ENCODE data around the gene INPP5D. TPM values are rescaled to one million over a fixed set of nuclear protein-coding genes. Genes with fewer than 3 reads are reported as not detected.

Gene INPP5D
- total and polyA plus RNA-seq, 2 of the 13 experiments (the other 11 are each of a cell fraction or from before 2014, with no cell fraction given), result 16.7 to 18.0 TPM

DNA sequence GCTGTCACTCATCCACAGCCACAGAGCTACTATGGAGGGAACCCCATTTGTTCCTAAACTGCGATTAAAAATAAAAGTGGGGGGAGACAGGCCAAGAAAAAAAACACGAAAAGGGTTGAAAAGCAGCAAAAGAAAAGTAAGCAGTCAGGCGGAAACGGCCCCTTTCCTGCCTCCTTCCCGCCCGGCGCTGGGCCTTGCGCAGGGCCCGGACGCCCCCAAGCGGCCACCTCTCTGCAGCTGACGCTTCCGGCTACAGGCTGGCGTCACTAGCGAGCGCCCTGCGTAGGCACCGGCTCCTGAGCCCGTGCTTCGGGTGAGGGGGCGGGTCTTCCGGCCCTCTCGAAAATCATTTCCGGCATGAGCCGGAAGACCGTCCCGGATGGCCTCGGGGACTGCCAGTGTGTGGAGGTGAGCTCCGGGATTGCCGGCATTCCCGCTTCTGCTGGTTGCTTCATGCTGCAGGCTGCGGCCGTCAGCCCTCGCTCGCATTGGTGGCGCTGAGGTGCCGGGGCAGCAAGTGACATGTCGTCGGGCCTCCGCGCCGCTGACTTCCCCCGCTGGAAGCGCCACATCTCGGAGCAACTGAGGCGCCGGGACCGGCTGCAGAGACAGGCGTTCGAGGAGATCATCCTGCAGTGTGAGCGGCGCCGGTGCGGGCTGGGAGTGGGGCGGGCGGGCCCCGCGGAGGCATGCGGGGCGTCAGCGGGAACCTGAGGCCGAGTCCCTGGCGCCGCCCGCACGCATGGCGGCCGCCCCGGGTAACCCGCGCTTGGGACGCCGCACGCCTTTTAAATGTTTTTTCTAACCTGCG is 191.4 kb downstream of the INPP5D start, which contains the start of gene ATG16L1 (continued):
- TF ChIP-seq, protein P1, sequence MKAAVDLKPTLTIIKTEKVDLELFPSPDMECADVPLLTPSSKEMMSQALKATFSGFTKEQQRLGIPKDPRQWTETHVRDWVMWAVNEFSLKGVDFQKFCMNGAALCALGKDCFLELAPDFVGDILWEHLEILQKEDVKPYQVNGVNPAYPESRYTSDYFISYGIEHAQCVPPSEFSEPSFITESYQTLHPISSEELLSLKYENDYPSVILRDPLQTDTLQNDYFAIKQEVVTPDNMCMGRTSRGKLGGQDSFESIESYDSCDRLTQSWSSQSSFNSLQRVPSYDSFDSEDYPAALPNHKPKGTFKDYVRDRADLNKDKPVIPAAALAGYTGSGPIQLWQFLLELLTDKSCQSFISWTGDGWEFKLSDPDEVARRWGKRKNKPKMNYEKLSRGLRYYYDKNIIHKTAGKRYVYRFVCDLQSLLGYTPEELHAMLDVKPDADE (CRISPR knock-in tag; IDR thresholded peaks at IDR 0.05), result 0 out of 2 replicates have a peak, but pooled peaks have one; percentile 65
- TF ChIP-seq, protein P2, sequence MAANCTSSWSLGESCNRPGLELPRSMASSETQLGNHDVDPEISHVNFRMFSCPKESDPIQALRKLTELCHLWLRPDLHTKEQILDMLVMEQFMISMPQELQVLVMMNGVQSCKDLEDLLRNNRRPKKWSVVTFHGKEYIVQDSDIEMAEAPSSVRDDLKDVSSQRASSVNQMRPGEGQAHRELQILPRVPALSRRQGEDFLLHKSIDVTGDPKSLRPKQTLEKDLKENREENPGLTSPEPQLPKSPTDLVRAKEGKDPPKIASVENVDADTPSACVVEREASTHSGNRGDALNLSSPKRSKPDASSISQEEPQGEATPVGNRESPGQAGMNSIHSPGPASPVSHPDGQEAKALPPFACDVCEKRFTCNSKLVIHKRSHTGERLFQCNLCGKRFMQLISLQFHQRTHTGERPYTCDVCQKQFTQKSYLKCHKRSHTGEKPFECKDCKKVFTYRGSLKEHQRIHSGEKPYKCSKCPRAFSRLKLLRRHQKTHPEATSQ (CRISPR knock-in tag; IDR thresholded peaks at IDR 0.05; ENCODE audit: borderline replicate concordance), result peak; percentile 94; the same call in 1 of the 2 replicates
- TF ChIP-seq ZNF563 (CRISPR knock-in tag; IDR thresholded peaks at IDR 0.05) (peak; percentile 73), ZIK1 (CRISPR knock-in tag; IDR thresholded peaks at IDR 0.05; ENCODE audit: borderline replicate concordance, low read depth) (no peak), ZNF660 (CRISPR knock-in tag; IDR thresholded peaks at IDR 0.05; ENCODE audit: borderline replicate concordance, low read depth) (no peak; the same call in 1 of the 2 replicates), KLF15 (CRISPR knock-in tag; IDR thresholded peaks at IDR 0.05; ENCODE audit: borderline replicate concordance) (peak; percentile 59; the same call in 1 of the 2 replicates), NCOA2 (CRISPR knock-in tag; IDR thresholded peaks at IDR 0.05) (peak; percentile 55), STAT5B (CRISPR knock-in tag; IDR thresholded peaks at IDR 0.05) (no peak), SP4 (CRISPR knock-in tag; IDR thresholded peaks at IDR 0.05) (peak; percentile 78), SAP130 (CRISPR knock-in tag; IDR thresholded peaks at IDR 0.05; ENCODE audit: low read depth) (peak; percentile 99), ELF1 (CRISPR knock-in tag; IDR thresholded peaks at IDR 0.05) (peak; percentile 99), MAZ (IDR thresholded peaks at IDR 0.05; ENCODE audit: borderline replicate concordance, low read depth, low read length) (peak; percentile 88), MAZ (CRISPR knock-in tag; IDR thresholded peaks at IDR 0.05; ENCODE audit: low read depth) (peak; percentile 93; the same call in 1 of the 2 replicates), ZNF260 (CRISPR knock-in tag; IDR thresholded peaks at IDR 0.05; ENCODE audit: borderline replicate concordance, low read depth) (no peak), MIER2 (CRISPR knock-in tag; IDR thresholded peaks at IDR 0.05) (peak; percentile 85; the same call in 1 of the 2 replicates)
- TF ChIP-seq, protein P3, sequence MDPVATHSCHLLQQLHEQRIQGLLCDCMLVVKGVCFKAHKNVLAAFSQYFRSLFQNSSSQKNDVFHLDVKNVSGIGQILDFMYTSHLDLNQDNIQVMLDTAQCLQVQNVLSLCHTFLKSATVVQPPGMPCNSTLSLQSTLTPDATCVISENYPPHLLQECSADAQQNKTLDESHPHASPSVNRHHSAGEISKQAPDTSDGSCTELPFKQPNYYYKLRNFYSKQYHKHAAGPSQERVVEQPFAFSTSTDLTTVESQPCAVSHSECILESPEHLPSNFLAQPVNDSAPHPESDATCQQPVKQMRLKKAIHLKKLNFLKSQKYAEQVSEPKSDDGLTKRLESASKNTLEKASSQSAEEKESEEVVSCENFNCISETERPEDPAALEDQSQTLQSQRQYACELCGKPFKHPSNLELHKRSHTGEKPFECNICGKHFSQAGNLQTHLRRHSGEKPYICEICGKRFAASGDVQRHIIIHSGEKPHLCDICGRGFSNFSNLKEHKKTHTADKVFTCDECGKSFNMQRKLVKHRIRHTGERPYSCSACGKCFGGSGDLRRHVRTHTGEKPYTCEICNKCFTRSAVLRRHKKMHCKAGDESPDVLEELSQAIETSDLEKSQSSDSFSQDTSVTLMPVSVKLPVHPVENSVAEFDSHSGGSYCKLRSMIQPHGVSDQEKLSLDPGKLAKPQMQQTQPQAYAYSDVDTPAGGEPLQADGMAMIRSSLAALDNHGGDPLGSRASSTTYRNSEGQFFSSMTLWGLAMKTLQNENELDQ (CRISPR knock-in tag; IDR thresholded peaks at IDR 0.05; ENCODE audit: borderline replicate concordance), result peak; percentile 20; the same call in 1 of the 2 replicates
- TF ChIP-seq, protein P4, sequence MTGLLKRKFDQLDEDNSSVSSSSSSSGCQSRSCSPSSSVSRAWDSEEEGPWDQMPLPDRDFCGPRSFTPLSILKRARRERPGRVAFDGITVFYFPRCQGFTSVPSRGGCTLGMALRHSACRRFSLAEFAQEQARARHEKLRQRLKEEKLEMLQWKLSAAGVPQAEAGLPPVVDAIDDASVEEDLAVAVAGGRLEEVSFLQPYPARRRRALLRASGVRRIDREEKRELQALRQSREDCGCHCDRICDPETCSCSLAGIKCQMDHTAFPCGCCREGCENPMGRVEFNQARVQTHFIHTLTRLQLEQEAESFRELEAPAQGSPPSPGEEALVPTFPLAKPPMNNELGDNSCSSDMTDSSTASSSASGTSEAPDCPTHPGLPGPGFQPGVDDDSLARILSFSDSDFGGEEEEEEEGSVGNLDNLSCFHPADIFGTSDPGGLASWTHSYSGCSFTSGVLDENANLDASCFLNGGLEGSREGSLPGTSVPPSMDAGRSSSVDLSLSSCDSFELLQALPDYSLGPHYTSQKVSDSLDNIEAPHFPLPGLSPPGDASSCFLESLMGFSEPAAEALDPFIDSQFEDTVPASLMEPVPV (CRISPR knock-in tag; IDR thresholded peaks at IDR 0.05), result peak; percentile 92
- TF ChIP-seq, protein P5, sequence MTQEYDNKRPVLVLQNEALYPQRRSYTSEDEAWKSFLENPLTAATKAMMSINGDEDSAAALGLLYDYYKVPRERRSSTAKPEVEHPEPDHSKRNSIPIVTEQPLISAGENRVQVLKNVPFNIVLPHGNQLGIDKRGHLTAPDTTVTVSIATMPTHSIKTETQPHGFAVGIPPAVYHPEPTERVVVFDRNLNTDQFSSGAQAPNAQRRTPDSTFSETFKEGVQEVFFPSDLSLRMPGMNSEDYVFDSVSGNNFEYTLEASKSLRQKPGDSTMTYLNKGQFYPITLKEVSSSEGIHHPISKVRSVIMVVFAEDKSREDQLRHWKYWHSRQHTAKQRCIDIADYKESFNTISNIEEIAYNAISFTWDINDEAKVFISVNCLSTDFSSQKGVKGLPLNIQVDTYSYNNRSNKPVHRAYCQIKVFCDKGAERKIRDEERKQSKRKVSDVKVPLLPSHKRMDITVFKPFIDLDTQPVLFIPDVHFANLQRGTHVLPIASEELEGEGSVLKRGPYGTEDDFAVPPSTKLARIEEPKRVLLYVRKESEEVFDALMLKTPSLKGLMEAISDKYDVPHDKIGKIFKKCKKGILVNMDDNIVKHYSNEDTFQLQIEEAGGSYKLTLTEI (CRISPR knock-in tag; conservative IDR thresholded peaks at IDR 0.05), result no peak
- TF ChIP-seq, protein P6, sequence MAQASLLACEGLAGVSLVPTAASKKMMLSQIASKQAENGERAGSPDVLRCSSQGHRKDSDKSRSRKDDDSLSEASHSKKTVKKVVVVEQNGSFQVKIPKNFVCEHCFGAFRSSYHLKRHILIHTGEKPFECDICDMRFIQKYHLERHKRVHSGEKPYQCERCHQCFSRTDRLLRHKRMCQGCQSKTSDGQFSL (CRISPR knock-in tag; IDR thresholded peaks at IDR 0.05), result no peak
